Sciatic nerve (tissue), 2 donors: ENCODE data around the gene IQCK. TPM values are rescaled to one million over a fixed set of nuclear protein-coding genes. Genes with fewer than 3 reads are reported as not detected.

Experiments used
- ATAC-seq: fragments of 200-7000 bp; cut with Tn5 transposase; one replicate; pipeline ENCODE4 v1.9.1; 2020; ENCODE audit warnings: mild to moderate bottlenecking, moderate library complexity
- DNase-seq: peaks from one replicate; pipeline ENCODE4 v3.0.0-alpha.2; 2020; ENCODE audit warnings: low spot score
- intact Hi-C: fragments of 100-400 bp; cut with DNase I; formaldehyde crosslinking; loops from one replicate; pipeline ENCODE4 v1.14.2; 2022
- total RNA-seq: library from RNA; stranded (reverse); fragmentation: NEBNext Ultra II Directional; extraction: Animal tissue kit (Norgen Biotek cat#: 25700); gene quantifications from one replicate; pipeline ENCODE4 v1.2.1, GENCODE V29; 2021
- donor health status: DM: no; HTN: no; CAD: no.
- donor health status: DM: no; HTN: no; CAD: no.

The IQCK gene
- total RNA-seq, 1 donor from 2014 or later, result 24.5 TPM

- no peak for DNase-seq
- intact Hi-C loops, result no loop called here
Measured at GRCh38 chr16:19698480-19699465, 19.3 kb upstream of the IQCK start.

GRCh38 chr16:19699472-19699871, 18.6 kb upstream of the IQCK start:
- ATAC-seq (no peak), DNase-seq (no peak)
- intact Hi-C loops, result no loop called here

More at GRCh38 chr16:19698480-19699465, 19.3 kb upstream of the IQCK start:
- ATAC-seq, result peak; percentile 74

GRCh38 chr16:19700319-19700781, 17.7 kb upstream of the IQCK start:
- intact Hi-C loops, result no loop called here
- DNase-seq (no peak), ATAC-seq (no peak)

- DNase-seq (no peak), ATAC-seq (no peak)
- intact Hi-C loops, result no loop called here
Measured at GRCh38 chr16:19701091-19701490, 17.0 kb upstream of the IQCK start.

GRCh38 chr16:19703172-19703889, 14.7 kb upstream of the IQCK start:
- ATAC-seq, result no peak
- no peak for DNase-seq
- intact Hi-C loops, result no loop called here

- peak; percentile 80 for ATAC-seq
- intact Hi-C loops, result no loop called here
Measured at GRCh38 chr16:19704321-19705145, 13.5 kb upstream of the IQCK start.

GRCh38 chr16:19705146-19705501, 12.9 kb upstream of the IQCK start:
- no peak for ATAC-seq
- DNase-seq, result peak; percentile 46
- intact Hi-C loops, result no loop called here

More at GRCh38 chr16:19704321-19705145, 13.5 kb upstream of the IQCK start:
- peak; percentile 53 for DNase-seq

GRCh38 chr16:19705843-19706242, 12.2 kb upstream of the IQCK start:
- ATAC-seq, result no peak
- intact Hi-C loops, result no loop called here
- peak; percentile 13 for DNase-seq

- ATAC-seq (no peak), DNase-seq (peak; percentile 59)
- intact Hi-C loops, result no loop called here
Measured at GRCh38 chr16:19706846-19707245, 11.2 kb upstream of the IQCK start.

GRCh38 chr16:19707569-19708295, 10.3 kb upstream of the IQCK start:
- no peak for ATAC-seq
- intact Hi-C loops, result no loop called here
- DNase-seq, result peak; percentile 52

GRCh38 chr16:19708296-19709205, 9.5 kb upstream of the IQCK start:
- intact Hi-C loops, result no loop called here
- DNase-seq (peak; percentile 53), ATAC-seq (no peak)

GRCh38 chr16:19709381-19710136, 8.5 kb upstream of the IQCK start:
- DNase-seq (peak; percentile 36), ATAC-seq (no peak)
- intact Hi-C loops, result loop anchor here (10.0 kb wide), 1 partner anchor 175 kb away; the partner anchor contains the start of gene GPRC5B

- DNase-seq (no peak), ATAC-seq (no peak)
- intact Hi-C loops, result loop anchor here (10.0 kb wide), 1 partner anchor 174 kb away; the partner anchor contains the start of gene GPRC5B
Measured at GRCh38 chr16:19710191-19710908, 7.7 kb upstream of the IQCK start.

- ATAC-seq (no peak), DNase-seq (no peak)
- intact Hi-C loops, result loop anchor here (10.0 kb wide), 1 partner anchor 174 kb away; the partner anchor contains the start of gene GPRC5B
Measured at GRCh38 chr16:19710991-19711545, 7.0 kb upstream of the IQCK start.

- intact Hi-C loops, result loop anchor here (10.0 kb wide), 1 partner anchor 173 kb away; the partner anchor contains the start of gene GPRC5B
Measured at GRCh38 chr16:19711643-19712042, 6.4 kb upstream of the IQCK start.

More at GRCh38 chr16:19711643-19712042, 6.4 kb upstream of the IQCK start:
- ATAC-seq, result no peak
- no peak for DNase-seq
